OCI-LY7 (cell line): ENCODE measurements around the gene SSBP2. TPM values are rescaled to one million over a fixed set of nuclear protein-coding genes. Genes with fewer than 3 reads are reported as not detected.

ENCODE experiments used
- BruUV-seq: library from RNA; stranded (reverse); fragments of 400-500 nt; replicated peaks from 2 replicates; lab custom pipeline; 2021; lab: Mats Ljungman, UMichigan
- CTCF ChIA-PET: fragments of 300-600 bp; sonication (Branson Sonifier 250); formaldehyde crosslinking; loops from one replicate; lab custom pipeline; 2022; ENCODE audit warnings: antibody characterized with exemption; ENCODE audit not compliant: unreplicated experiment; lab: Charles Lee
- POLR2A ChIA-PET: fragments of 300-600 bp; sonication (Branson Sonifier 250); formaldehyde crosslinking; loops from one replicate; lab custom pipeline; 2022; ENCODE audit warnings: antibody characterized with exemption; lab: Charles Lee
- DNase-seq: peaks from one replicate; pipeline ENCODE4 v3.0.0-alpha.2; 2015; ENCODE audit warnings: low spot score
- H2AFZ ChIP-seq: fragments of 200-600 bp; sonication (generic), shearing (Covaris generic); 2 replicates; pipeline ENCODE4 v1.6.1; 2014; ENCODE audit warnings: mild to moderate bottlenecking, antibody characterized with exemption, low read length, moderate library complexity
- H3K27ac ChIP-seq: fragments of 200-600 bp; sonication (generic); 2 replicates; pipeline ENCODE4 v1.5.1; 2014; ENCODE audit warnings: mixed run types, low read depth, mild to moderate bottlenecking, moderate library complexity, low read length, inconsistent platforms; ENCODE audit not compliant: poor library complexity, severe bottlenecking
- H3K36me3 ChIP-seq: fragments of 200-600 bp; sonication (generic); 2 replicates; pipeline ENCODE4 v1.6.1; 2014; ENCODE audit warnings: mild to moderate bottlenecking, antibody characterized with exemption, low read length, moderate library complexity, mixed read lengths; ENCODE audit not compliant: insufficient read depth
- H3K4me1 ChIP-seq: fragments of 200-600 bp; sonication (generic); 2 replicates; pipeline ENCODE4 v1.5.1; 2014; ENCODE audit warnings: mild to moderate bottlenecking, low read length; ENCODE audit not compliant: insufficient read depth, poor library complexity, severe bottlenecking
- H3K4me2 ChIP-seq: fragments of 200-600 bp; sonication (generic); 2 replicates; pipeline ENCODE4 v1.6.1; 2014; ENCODE audit warnings: mild to moderate bottlenecking, low read length
- H3K4me3 ChIP-seq: fragments of 200-600 bp; sonication (generic); 2 replicates; pipeline ENCODE4 v1.5.1; 2014; ENCODE audit warnings: mild to moderate bottlenecking, low read depth, low read length; ENCODE audit not compliant: poor library complexity, severe bottlenecking
- H3K79me2 ChIP-seq: fragments of 200-600 bp; sonication (generic); 2 replicates; pipeline ENCODE4 v1.6.1; 2016; ENCODE audit warnings: low read depth, mild to moderate bottlenecking, low read length, moderate library complexity, mixed read lengths; ENCODE audit not compliant: insufficient read depth
- H3K9me2 ChIP-seq: fragments of 200-600 bp; sonication (generic); 2 replicates; pipeline ENCODE4 v1.6.1; 2016; ENCODE audit warnings: mild to moderate bottlenecking, low read length, mixed read lengths; ENCODE audit not compliant: insufficient read depth
- H3K9me3 ChIP-seq: fragments of 200-600 bp; sonication (generic); 2 replicates; pipeline ENCODE4 v1.6.1; 2014; ENCODE audit warnings: mild to moderate bottlenecking, mixed run types, low read length, mixed read lengths
- H4K20me1 ChIP-seq: fragments of 200-600 bp; sonication (generic); 2 replicates; pipeline ENCODE4 v1.6.1; 2014; ENCODE audit warnings: mild to moderate bottlenecking, antibody characterized with exemption, low read length, moderate library complexity, mixed read lengths; ENCODE audit not compliant: insufficient read depth
- EZH2phosphoT487 ChIP-seq: fragments of 200-600 bp; sonication (generic); IDR thresholded peaks from 2 replicates; pipeline ENCODE4 v1.6.1; 2018; ENCODE audit warnings: low read depth, borderline replicate concordance, mild to moderate bottlenecking, mixed run types, antibody characterized with exemption, low read length, moderate library complexity, mixed read lengths
- intact Hi-C: fragments of 100-400 bp; cut with micrococcal nuclease; formaldehyde crosslinking; loops from one replicate; pipeline ENCODE4 v1.10.0; 2022; ENCODE audit not compliant: unreplicated experiment
- total RNA-seq, 2 experiments: library from RNA; depleted of rRNA in 1 of 2; stranded (reverse); fragments of >200 nt in 1 of 2; shearing (Covaris generic) in 1 of 2; gene quantifications; 2 replicates each; pipeline ENCODE4 v1.2.3, GENCODE V29; 2014 to 2022
- TF ChIP-seq, protein P1 (sequence below): fragments of 200-600 bp; sonication (generic); conservative IDR thresholded peaks from 2 replicates; pipeline ENCODE4 v1.5.1; 2014; ENCODE audit warnings: mild to moderate bottlenecking, antibody characterized with exemption, low read length, moderate library complexity, mixed read lengths

Gene SSBP2
- total RNA-seq, 2 experiments from 2014 or later, result 140 to 172 TPM

DNA sequence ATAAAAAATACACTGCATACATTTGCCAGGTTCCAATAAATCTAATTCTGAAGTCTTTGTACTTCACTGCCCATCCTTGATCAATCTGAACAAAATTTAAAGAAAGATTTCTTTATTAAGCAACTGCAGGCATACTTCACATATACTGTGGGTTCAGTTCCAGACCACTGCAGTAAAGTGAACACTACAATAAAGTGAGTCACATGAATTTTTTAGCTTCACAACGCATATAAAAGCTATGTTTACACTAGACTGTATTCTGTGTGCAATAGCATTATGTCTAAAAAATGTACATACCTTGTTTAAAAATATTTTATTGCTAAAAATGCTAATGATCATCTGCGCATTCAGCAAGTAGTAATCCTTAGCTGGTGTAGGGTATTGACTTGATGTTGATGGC is 52.1 kb downstream of the SSBP2 start:
- H4K20me1 ChIP-seq, result 0 out of 2 replicates have a peak, but pooled peaks cover 6% of the 10 kb centered on the region
- no peak overlapping the region for H3K4me2 ChIP-seq
- H3K27ac ChIP-seq, result no peak overlapping the region
- peaks cover 100% of the 10 kb centered on the region for H3K79me2 ChIP-seq
- H2AFZ ChIP-seq, result no peak overlapping the region
- DNase-seq, result no peak
- POLR2A ChIA-PET, result interaction anchor here (1.1 kb wide), 1 partner anchor 39 kb away, joined by 3 read pairs; no protein-coding TSS in a partner anchor
- CTCF ChIA-PET, result no interaction called here
- intact Hi-C loops, result no loop called here
- H3K36me3 ChIP-seq, result peaks cover 87% of the 10 kb centered on the region
- TF ChIP-seq, protein P1, sequence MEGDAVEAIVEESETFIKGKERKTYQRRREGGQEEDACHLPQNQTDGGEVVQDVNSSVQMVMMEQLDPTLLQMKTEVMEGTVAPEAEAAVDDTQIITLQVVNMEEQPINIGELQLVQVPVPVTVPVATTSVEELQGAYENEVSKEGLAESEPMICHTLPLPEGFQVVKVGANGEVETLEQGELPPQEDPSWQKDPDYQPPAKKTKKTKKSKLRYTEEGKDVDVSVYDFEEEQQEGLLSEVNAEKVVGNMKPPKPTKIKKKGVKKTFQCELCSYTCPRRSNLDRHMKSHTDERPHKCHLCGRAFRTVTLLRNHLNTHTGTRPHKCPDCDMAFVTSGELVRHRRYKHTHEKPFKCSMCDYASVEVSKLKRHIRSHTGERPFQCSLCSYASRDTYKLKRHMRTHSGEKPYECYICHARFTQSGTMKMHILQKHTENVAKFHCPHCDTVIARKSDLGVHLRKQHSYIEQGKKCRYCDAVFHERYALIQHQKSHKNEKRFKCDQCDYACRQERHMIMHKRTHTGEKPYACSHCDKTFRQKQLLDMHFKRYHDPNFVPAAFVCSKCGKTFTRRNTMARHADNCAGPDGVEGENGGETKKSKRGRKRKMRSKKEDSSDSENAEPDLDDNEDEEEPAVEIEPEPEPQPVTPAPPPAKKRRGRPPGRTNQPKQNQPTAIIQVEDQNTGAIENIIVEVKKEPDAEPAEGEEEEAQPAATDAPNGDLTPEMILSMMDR, result no peak
- BruUV-seq, result no TSS peak
- no peaks in the 10 kb centered on the region for H3K4me1 ChIP-seq
- no peak overlapping the region for H3K4me3 ChIP-seq
- no peaks in the 10 kb centered on the region for H3K9me2 ChIP-seq
- peaks cover 19% of the 10 kb centered on the region; the same call in 1 of the 2 replicates for H3K9me3 ChIP-seq

DNA sequence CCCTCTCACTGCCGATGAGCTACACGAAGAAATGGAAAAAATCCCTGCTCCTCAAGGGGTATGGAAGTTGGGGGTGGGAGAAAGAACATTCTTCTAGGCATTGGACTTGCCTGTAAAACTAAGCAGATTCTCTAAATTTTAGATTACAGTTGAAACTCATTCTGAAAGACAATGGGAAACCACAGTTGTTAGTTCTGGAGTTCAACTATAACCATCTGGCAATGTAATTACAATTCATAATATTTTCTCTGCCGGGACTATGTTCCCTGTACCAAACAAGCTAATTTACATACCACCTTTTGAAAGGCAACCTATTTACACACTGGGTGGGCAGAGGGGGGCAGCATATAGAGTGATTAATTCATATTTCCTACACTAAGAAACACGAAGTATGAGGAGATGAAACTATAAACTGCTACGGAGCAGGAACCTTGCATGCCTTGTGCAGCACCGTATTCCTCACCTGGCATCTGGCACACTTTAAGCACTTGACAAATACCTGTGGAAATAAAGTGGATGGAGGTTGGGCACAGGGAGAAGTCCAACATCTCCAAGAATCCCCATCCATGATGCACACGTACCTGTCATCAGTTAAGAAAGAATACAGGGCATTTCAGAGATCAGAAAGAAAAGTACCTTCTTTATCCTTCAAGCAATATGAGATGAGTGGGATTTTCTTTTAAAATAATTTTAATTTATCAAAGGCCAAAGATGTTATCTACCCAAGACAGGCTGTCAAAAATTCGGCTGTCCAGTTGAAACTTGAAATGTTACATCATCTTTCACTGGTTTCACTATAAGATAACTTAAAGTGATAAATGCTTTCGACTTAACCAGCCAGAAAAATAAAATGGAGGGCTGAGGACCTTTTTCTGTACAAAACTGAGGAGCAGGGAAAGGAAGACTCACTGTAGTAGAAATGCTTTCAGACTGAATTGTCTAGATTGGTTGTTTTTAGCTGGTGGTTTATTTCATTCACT is 54.2 kb downstream of the SSBP2 start:
- no TSS peak for BruUV-seq
- no peaks in the 10 kb centered on the region for H3K9me2 ChIP-seq
- H2AFZ ChIP-seq, result no peak overlapping the region
- peaks cover 100% of the 10 kb centered on the region for H3K79me2 ChIP-seq
- H3K27ac ChIP-seq, result no peak overlapping the region
- H4K20me1 ChIP-seq, result 0 out of 2 replicates have a peak, but pooled peaks cover 6% of the 10 kb centered on the region
- H3K4me1 ChIP-seq, result no peaks in the 10 kb centered on the region
- H3K36me3 ChIP-seq, result peaks cover 91% of the 10 kb centered on the region
- no peak for DNase-seq
- H3K4me3 ChIP-seq, result no peak overlapping the region
- intact Hi-C loops, result no loop called here
- H3K4me2 ChIP-seq, result no peak overlapping the region
- TF ChIP-seq, protein P1, result no peak
- no peak for TF ChIP-seq EZH2phosphoT487
- POLR2A ChIA-PET, result interaction anchor here (0.5 to 1.0 kb wide), 2 partner anchors 12 to 156 kb away, joined by 3 read pairs; no protein-coding TSS in a partner anchor
- H3K9me3 ChIP-seq, result peaks cover 24% of the 10 kb centered on the region; the same call in 1 of the 2 replicates
- CTCF ChIA-PET, result no interaction called here
